Transverse colon (tissue), 4 donors: Measurements from ENCODE around the gene SLC38A3.

Source experiments
- CTCF ChIP-seq, 5 experiments: fragments of 200-600 bp in 3 of 5; fragments of 450-650 bp in 2 of 5; sonication (generic) in 3 of 5; IDR thresholded peaks; 1 replicate in 2 of 5; 2 replicates in 3 of 5; pipeline ENCODE4 v1.5.1; 2016 to 2017; ENCODE audit warnings: antibody characterized with exemption in 5 of 5, inconsistent platforms in 3 of 5, mild to moderate bottlenecking in 2 of 5, moderate library complexity in 1 of 5
- POLR2A ChIP-seq: fragments of 450-650 bp; IDR thresholded peaks from one replicate; pipeline ENCODE4 v1.6.1; 2016; ENCODE audit warnings: antibody characterized with exemption, mild to moderate bottlenecking, moderate library complexity
- POLR2AphosphoS5 ChIP-seq, 3 donors: sonication (generic); formaldehyde crosslinking; IDR thresholded peaks; one replicate each; pipeline ENCODE4 v1.6.1; 2016; ENCODE audit warnings: antibody characterized with exemption in 3 of 3

DNA sequence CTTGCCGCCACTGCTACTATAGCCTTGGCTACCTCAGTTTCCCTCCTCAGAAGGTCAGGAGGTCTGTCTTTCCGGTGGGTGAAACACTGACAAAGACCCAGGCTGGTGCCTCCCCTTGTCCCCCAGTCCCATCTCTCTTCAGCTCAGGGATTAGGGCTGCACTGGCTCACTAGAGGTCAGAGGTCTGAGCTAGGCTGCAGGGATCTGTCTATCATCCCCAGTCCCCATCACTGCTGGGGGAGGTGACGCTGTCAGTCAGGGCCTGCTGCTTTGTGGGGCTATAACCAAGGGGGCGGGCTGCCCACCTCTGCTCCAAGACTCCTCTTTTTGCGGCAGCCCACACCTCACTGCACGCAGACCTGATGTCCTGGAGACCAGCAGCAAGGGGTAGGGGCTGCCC is 36.3 kb upstream of the SLC38A3 start:
- TF ChIP-seq POLR2A (no peak), CTCF (IDR thresholded peaks at IDR 0.05) (no peak), POLR2AphosphoS5 (IDR thresholded peaks at IDR 0.05) (no peak)
